Activated CD4-positive, alpha-beta T cell treated with anti-CD3 and anti-CD28 coated beads, Interleukin-2, amount 50 U/mL, for 1 hour (primary cell): ENCODE results near the gene ZMYND11.
"Not testable (repeated sequence)": the region's sequence is repeated elsewhere in the genome, so short reads cannot be mapped to it uniquely, and the experiment has no call there.

Experiments
- DNase-seq: peaks from one replicate; pipeline ENCODE4 v3.0.0-alpha.2; 2020

ZMYND11 gene

DNA sequence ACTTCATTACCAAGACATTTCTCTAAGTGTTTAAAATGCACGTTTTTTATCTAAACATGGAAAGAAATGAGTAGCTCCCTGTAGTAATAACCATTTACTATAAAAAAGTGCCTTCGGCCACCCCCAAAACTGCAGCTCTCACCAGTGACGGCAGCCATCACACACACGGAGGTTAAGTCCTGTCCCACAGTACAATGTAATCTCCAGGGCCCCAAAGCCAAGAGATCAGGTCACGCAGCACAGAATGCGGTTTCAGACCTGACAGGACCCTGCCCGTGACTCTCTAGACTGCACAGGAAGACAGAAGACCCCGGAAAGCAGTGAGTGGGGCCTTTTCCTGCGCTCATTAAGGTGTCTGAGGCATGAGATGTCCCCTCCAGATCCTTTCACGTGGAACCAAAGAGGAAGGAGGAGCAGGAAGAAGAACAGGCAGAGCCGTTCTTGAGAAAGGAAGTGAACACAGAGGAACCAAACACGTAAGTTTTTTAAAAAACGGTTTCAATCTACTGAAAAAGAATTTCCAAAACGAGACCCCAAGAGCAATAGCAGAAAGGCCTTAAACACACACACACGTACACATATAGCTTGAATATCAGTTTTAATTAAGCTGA, 125.7 kb downstream of the ZMYND11 start:
- no peak for DNase-seq

- not testable (repeated sequence) for DNase-seq
Observed at GRCh38 chr10:264160-265073, 129.2 kb downstream of the ZMYND11 start.

- not testable (repeated sequence) for DNase-seq
Observed at GRCh38 chr10:265074-265440, 129.8 kb downstream of the ZMYND11 start.

DNA sequence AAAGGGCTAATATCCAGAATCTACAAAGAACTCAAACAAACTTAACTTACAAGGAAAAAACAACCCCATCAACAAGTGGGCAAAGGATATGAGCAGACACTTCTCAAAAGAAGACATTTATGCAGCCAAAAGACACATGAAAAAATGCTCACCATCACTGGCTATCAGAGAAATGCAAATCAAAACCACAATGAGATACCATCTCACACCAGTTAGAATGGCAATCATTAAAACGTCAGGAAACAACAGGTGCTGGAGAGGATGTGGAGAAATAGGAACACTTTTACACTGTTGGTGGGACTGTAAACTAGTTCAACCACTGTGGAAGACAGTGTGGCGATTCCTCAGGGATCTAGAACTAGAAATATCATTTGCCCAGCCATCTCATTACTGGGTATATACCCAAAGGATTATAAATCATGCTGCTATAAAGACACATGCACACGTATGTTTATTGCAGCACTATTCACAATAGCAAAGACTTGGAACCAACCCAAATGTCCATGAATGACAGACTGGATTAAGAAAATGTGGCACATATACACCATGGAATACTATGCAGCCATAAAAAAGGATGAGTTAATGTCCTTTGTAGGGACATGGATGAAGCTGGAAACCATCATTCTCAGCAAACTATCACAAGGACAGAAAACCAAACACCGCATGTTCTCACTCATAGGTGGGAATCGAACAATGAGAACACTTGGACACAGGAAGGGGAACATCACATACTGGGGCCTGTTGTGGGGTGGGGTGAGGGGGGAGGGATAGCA, 130.7 kb downstream of the ZMYND11 start:
- not testable (repeated sequence) for DNase-seq

GRCh38 chr10:266974-267425, 131.7 kb downstream of the ZMYND11 start:
- DNase-seq: no peak

GRCh38 chr10:267705-268104, 132.4 kb downstream of the ZMYND11 start:
- DNase-seq: no peak

- no peak for DNase-seq
Observed at GRCh38 chr10:269440-270074, 134.3 kb downstream of the ZMYND11 start.

GRCh38 chr10:271201-271600, 135.9 kb downstream of the ZMYND11 start:
- DNase-seq: no peak

GRCh38 chr10:271722-272121, 136.5 kb downstream of the ZMYND11 start:
- no peak for DNase-seq

- no peak for DNase-seq
Observed at GRCh38 chr10:273088-273487, 137.8 kb downstream of the ZMYND11 start.

GRCh38 chr10:274866-275265, 139.6 kb downstream of the ZMYND11 start:
- DNase-seq: no peak

DNA sequence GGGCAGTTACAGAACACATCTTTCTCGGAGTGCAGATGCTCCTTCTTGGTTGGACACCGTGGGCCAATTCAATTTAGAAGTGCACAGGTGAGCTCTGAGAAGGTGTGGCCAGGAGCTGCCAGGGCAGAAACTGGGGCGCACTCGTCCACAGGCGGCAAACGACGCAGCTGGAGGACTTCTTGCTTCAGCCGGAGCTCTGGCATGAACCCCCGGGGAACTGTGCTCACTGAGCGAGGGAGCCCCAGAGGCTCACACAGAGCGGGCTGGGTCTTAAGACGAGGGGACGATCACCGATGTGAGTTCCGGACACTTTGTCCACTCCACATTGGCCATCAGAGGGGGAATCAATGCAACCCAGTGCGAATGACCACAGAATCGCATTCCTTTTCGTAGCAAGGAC, 140.4 kb downstream of the ZMYND11 start:
- no peak for DNase-seq

DNA sequence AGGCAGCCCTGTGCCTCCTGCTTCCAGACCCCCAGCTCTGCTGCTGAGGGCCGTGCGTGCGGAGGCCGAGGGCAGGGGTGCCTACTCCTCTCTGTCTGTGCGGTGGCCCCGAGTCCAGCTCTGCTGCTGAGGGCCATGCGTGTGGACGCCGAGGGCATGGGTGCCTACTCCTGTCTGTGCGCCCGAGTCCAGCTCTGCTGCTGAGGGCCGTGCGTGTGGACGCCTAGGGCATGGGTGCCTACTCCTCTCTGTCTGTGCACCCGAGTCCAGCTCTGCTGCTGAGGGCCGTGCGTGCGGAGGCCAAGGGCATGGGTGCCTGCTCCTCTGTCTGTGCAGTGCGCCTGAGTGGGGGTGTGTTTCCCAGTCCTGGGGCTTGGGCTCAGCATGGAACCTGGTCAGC, 142.7 kb downstream of the ZMYND11 start:
- no peak for DNase-seq

DNA sequence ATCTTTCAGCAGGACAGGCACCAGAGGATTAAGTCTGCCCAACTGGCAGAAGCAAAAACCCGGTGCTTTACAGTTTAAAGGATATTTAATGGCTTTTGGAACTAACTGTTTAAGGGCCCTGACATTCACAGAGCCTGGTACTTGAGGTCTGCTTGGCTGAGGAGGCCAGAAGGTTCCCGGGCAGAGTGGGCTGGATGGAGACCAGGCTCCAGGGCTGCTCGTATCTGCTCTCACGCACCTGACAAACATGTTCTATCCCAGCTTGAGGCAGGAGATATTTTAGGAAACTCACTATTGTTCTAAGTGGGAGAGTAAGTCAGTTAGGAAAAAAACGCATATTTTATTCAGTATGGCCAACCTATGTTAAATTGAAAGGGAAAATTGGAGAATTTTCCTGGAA, 143.5 kb downstream of the ZMYND11 start:
- DNase-seq: no peak

DNA sequence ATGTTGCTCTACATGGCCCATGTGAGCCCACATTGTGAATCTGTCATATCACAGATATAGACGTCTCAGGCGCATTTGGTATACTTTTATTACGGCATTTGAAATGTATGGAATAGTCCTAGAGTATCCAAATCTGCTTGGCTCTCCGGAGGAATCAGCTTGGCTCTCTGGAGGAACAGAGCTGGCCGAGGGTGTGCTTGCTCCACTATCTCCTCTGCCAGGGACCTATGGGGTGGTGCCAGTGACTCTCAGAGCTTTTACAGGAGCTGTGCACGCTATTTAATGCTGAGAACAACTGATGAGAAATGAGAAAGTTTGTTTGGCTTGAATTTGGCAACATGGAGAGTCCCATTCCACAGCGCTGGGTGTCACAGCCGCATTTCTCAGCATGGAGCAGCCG, 144.0 kb downstream of the ZMYND11 start:
- no peak for DNase-seq

- no peak for DNase-seq
Observed at GRCh38 chr10:279655-280054, 144.4 kb downstream of the ZMYND11 start.

- no peak for DNase-seq
Observed at GRCh38 chr10:282294-283139, 147.3 kb downstream of the ZMYND11 start.

DNA sequence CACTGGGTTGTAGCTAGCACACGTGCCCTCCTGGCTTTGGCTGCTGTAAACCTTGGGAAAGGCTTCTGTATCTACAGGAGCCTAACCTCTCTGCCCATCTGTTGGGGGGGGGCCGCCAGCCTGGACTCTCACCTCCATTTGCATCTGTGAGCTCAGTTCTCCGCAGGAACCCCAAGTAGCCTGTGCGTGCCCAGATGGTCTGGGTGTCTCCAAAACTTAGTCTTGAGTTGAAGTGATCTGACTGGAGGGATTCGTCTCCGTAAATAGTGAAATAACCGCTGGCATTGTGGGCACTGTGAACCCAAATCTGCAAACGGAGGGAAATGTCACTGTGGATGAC, 147.9 kb downstream of the ZMYND11 start:
- DNase-seq: no peak

- no peak for DNase-seq
Observed at GRCh38 chr10:283916-284356, 148.7 kb downstream of the ZMYND11 start.

DNA sequence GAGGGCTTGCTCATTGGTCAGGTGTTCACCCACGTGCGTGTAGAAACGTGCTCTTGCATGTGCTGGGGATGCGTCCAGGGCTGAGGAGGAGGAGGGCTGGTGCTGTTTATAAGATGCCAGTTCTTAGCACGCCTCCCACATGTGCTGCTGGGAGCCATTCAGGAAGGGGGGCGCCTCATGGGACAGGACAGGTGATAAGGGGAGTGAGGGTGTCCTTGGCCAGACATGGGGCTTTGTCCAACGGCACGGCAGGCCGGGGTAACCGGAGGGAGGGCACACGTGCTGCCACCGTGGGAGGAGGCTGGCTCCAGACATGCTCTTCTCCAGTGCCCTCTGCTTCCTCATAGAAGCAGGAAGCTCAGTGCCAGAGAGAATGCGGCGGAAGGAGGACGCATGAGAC, 150.0 kb downstream of the ZMYND11 start:
- DNase-seq: no peak

DNA sequence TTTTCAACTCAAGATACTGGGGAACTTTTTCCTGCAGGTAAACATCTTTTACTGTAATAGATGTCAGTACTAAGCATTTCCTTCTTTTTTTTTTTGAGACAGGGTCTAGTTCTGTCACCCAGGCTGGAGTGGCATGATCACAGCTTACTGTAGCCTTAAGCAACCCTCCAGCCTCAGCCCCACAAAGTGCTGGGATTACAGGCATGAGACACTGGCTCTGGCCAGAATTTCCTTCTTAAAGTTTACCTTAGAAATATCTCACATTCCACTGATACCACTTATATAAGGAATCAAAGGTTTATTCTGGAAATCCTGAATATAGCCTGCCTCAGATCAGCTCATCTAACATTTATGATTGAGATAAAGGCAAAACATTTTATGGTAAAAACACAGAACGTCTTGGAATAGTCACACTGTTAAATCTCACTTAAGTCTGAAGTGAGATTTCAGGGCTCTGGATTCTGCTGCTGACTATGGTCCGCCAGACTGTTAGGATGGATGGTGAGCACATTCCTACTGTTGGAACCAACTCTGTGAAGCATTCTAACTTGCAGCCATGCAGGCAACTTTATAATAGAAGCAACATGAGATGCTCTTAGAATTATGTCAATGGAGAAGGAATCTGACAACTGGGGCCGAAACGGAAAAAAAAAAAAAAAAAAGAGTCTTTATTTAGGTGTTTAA, 151.9 kb downstream of the ZMYND11 start:
- DNase-seq: no peak

GRCh38 chr10:287814-288213, 152.6 kb downstream of the ZMYND11 start:
- no peak for DNase-seq
